IMR-90 (cell line): Measurements from ENCODE around the gene OPRL1. TPM values are rescaled to one million over a fixed set of nuclear protein-coding genes. Genes with fewer than 3 reads are reported as not detected.

Source experiments
- ATAC-seq: fragments of 200-7000 bp; cut with Tn5 transposase; 2 replicates; pipeline ENCODE4 v1.9.1; 2020; ENCODE audit warnings: low read depth, mild to moderate bottlenecking, moderate library complexity
- BruUV-seq: library from RNA; stranded (reverse); fragments of 400-500 nt; replicated peaks from 2 replicates; lab custom pipeline; 2021; lab: Mats Ljungman, UMichigan
- CTCF ChIA-PET: fragments of 300-600 bp; formaldehyde crosslinking; extraction: SDS; loops from one replicate; lab custom pipeline; 2021; ENCODE audit warnings: antibody characterized with exemption; lab: Yijun Ruan, JAX
- POLR2A ChIA-PET: fragments of 300-600 bp; sonication (Branson Sonifier 250); formaldehyde crosslinking; loops from one replicate; lab custom pipeline; 2022; ENCODE audit warnings: antibody characterized with exemption; ENCODE audit not compliant: unreplicated experiment; lab: Charles Lee
- DNase-seq: peaks from one replicate; pipeline ENCODE4 v3.0.0; 2013
- H2AFZ ChIP-seq: replicated peaks from 2 replicates; pipeline ENCODE3; 2013; ENCODE audit warnings: low read length, mild to moderate bottlenecking; ENCODE audit not compliant: poor library complexity
- H2AK5ac ChIP-seq: 2 replicates; pipeline ENCODE4 v1.6.1; 2013; ENCODE audit warnings: low read depth, low read length, inconsistent platforms
- H2AK9ac ChIP-seq: replicated peaks from 2 replicates; pipeline ENCODE3; 2013; ENCODE audit warnings: mild to moderate bottlenecking, low read depth, low read length, moderate library complexity; ENCODE audit not compliant: poor library complexity
- H2BK120ac ChIP-seq: 2 replicates; pipeline ENCODE4 v1.6.1; 2013; ENCODE audit warnings: low read depth, low read length, inconsistent platforms
- H2BK15ac ChIP-seq: 3 replicates; pipeline ENCODE4 v1.6.1; 2013; ENCODE audit warnings: low read depth, low read length, inconsistent platforms
- H2BK20ac ChIP-seq: 2 replicates; pipeline ENCODE4 v1.6.1; 2013; ENCODE audit warnings: low read depth, mild to moderate bottlenecking, inconsistent platforms, low read length, moderate library complexity
- H2BK5ac ChIP-seq: 2 replicates; pipeline ENCODE4 v1.6.1; 2013; ENCODE audit warnings: mild to moderate bottlenecking, low read depth, low read length, inconsistent platforms; ENCODE audit not compliant: poor library complexity, severe bottlenecking
- H3K14ac ChIP-seq: replicated peaks from 2 replicates; pipeline ENCODE4 v1.6.1; 2013; ENCODE audit warnings: low read depth, low read length, inconsistent platforms
- H3K18ac ChIP-seq: 2 replicates; pipeline ENCODE4 v1.6.1; 2013; ENCODE audit warnings: low read depth, low read length, control low read depth
- H3K23ac ChIP-seq: 2 replicates; pipeline ENCODE4 v1.6.1; 2013; ENCODE audit warnings: low read depth, low read length, inconsistent platforms
- H3K27ac ChIP-seq: 2 replicates; pipeline ENCODE4 v1.5.1; 2013; ENCODE audit warnings: mild to moderate bottlenecking, control low read depth, low read length; ENCODE audit not compliant: insufficient read depth
- H3K27me3 ChIP-seq: 2 replicates; pipeline ENCODE4 v1.6.1; 2013; ENCODE audit warnings: low read length; ENCODE audit not compliant: control insufficient read depth, insufficient read depth
- H3K36me3 ChIP-seq: 2 replicates; pipeline ENCODE4 v1.6.1; 2013; ENCODE audit warnings: low read length, mixed read lengths; ENCODE audit not compliant: control insufficient read depth, insufficient read depth
- H3K4ac ChIP-seq: 2 replicates; pipeline ENCODE4 v1.6.1; 2013; ENCODE audit warnings: low read depth, low read length, inconsistent platforms
- H3K4me1 ChIP-seq: 2 replicates; pipeline ENCODE4 v1.6.1; 2013; ENCODE audit warnings: low read length, mixed read lengths; ENCODE audit not compliant: control insufficient read depth, insufficient read depth
- H3K4me2 ChIP-seq: 2 replicates; pipeline ENCODE4 v1.6.1; 2013; ENCODE audit warnings: low read depth, mild to moderate bottlenecking, control low read depth, low read length, moderate library complexity
- H3K4me3 ChIP-seq: 2 replicates; pipeline ENCODE4 v1.5.1; 2013; ENCODE audit warnings: low read depth, mild to moderate bottlenecking, control low read depth, low read length, moderate library complexity; ENCODE audit not compliant: insufficient read depth
- H3K56ac ChIP-seq: 2 replicates; pipeline ENCODE4 v1.6.1; 2013; ENCODE audit warnings: low read length, inconsistent platforms; ENCODE audit not compliant: insufficient read depth; ENCODE audit errors: extremely low read depth
- H3K79me1 ChIP-seq, 2 experiments: 2 replicates each; pipeline ENCODE4 v1.6.1; 2013; ENCODE audit warnings: low read length in 2 of 2, inconsistent platforms in 1 of 2, low read depth in 1 of 2
- H3K9ac ChIP-seq: 2 replicates; pipeline ENCODE4 v1.6.1; 2013; ENCODE audit warnings: low read depth, low read length, control low read depth
- H3K9me1 ChIP-seq: 2 replicates; pipeline ENCODE4 v1.6.1; 2013; ENCODE audit warnings: low read length, inconsistent platforms; ENCODE audit not compliant: insufficient read depth
- H3K9me3 ChIP-seq: 2 replicates; pipeline ENCODE4 v1.6.1; 2013; ENCODE audit warnings: low read length; ENCODE audit not compliant: control insufficient read depth, insufficient read depth
- H4K20me1 ChIP-seq: 2 replicates; pipeline ENCODE4 v1.6.1; 2013; ENCODE audit warnings: low read length, inconsistent platforms; ENCODE audit not compliant: insufficient read depth
- H4K5ac ChIP-seq: 2 replicates; pipeline ENCODE4 v1.6.1; 2013; ENCODE audit warnings: mild to moderate bottlenecking, low read depth, low read length, control low read depth
- H4K8ac ChIP-seq, 2 experiments: 2 replicates each; pipeline ENCODE4 v1.6.1; 2013; ENCODE audit warnings: low read depth in 2 of 2, low read length in 2 of 2, control low read depth in 1 of 2, inconsistent platforms in 1 of 2
- H4K91ac ChIP-seq: 2 replicates; pipeline ENCODE4 v1.6.1; 2013; ENCODE audit warnings: low read depth, low read length, inconsistent platforms; ENCODE audit not compliant: insufficient read depth
- CEBPB ChIP-seq: IDR thresholded peaks from 2 replicates; pipeline ENCODE4 v1.6.1; 2012; ENCODE audit warnings: low read depth, low read length, improper control_type of control experiment
- CHD1 ChIP-seq: IDR thresholded peaks from 2 replicates; pipeline ENCODE4 v1.6.1; 2012; ENCODE audit warnings: low read depth, low read length, improper control_type of control experiment
- CTCF ChIP-seq: conservative IDR thresholded peaks from 2 replicates; pipeline ENCODE4 v1.5.1; 2012; ENCODE audit warnings: mild to moderate bottlenecking, low read depth, low read length, improper control_type of control experiment
- ELK1 ChIP-seq: fragments of 150-350 bp; IDR thresholded peaks from 2 replicates; pipeline ENCODE4 v1.6.1; 2016; ENCODE audit warnings: low read depth, mild to moderate bottlenecking, low read length, moderate library complexity, borderline replicate concordance
- FOS ChIP-seq: fragments of 150-350 bp; IDR thresholded peaks from 2 replicates; pipeline ENCODE4 v1.6.1; 2016; ENCODE audit warnings: low read depth, low read length
- MAFK ChIP-seq: IDR thresholded peaks from 2 replicates; pipeline ENCODE4 v1.6.1; 2012; ENCODE audit warnings: low read depth, low read length, improper control_type of control experiment
- MAZ ChIP-seq: IDR thresholded peaks from 2 replicates; pipeline ENCODE4 v1.6.1; 2012; ENCODE audit warnings: low read depth, mild to moderate bottlenecking, low read length, improper control_type of control experiment, moderate library complexity, borderline replicate concordance
- MXI1 ChIP-seq: IDR thresholded peaks from 2 replicates; pipeline ENCODE4 v1.6.1; 2012; ENCODE audit warnings: low read depth, mild to moderate bottlenecking, low read length, moderate library complexity, borderline replicate concordance
- NFE2L2 ChIP-seq: fragments of 150-350 bp; IDR thresholded peaks from 2 replicates; pipeline ENCODE4 v1.6.1; 2016; ENCODE audit warnings: low read depth, mild to moderate bottlenecking, low read length
- POLR2A ChIP-seq: IDR thresholded peaks from 2 replicates; pipeline ENCODE4 v1.6.1; 2012; ENCODE audit warnings: mild to moderate bottlenecking, low read depth, low read length
- RAD21 ChIP-seq: IDR thresholded peaks from 2 replicates; pipeline ENCODE4 v1.6.1; 2012; ENCODE audit warnings: low read length, improper control_type of control experiment
- RCOR1 ChIP-seq: IDR thresholded peaks from 2 replicates; pipeline ENCODE4 v1.6.1; 2012; ENCODE audit warnings: mild to moderate bottlenecking, low read length, improper control_type of control experiment; ENCODE audit not compliant: insufficient replicate concordance
- RFX5 ChIP-seq: IDR thresholded peaks from 2 replicates; pipeline ENCODE4 v1.8.0; 2012; ENCODE audit warnings: low read depth, mild to moderate bottlenecking, low read length, moderate library complexity
- SMC3 ChIP-seq: fragments of 150-350 bp; IDR thresholded peaks from 2 replicates; pipeline ENCODE4 v1.6.1; 2016; ENCODE audit warnings: low read depth, mild to moderate bottlenecking, antibody characterized with exemption, low read length, moderate library complexity
- USF2 ChIP-seq: fragments of 150-350 bp; IDR thresholded peaks from 2 replicates; pipeline ENCODE4 v1.6.1; 2017; ENCODE audit warnings: mild to moderate bottlenecking, antibody characterized with exemption, low read length, low read depth
- WGBS, 2 experiments: methylation state at CpG; one replicate each; pipeline versions ENCODE4 v1.1.5 to v1.1.7; 2013; ENCODE audit warnings: missing lambda C conversion rate in 2 of 2; ENCODE audit not compliant: insufficient read length in 1 of 2; ENCODE audit errors: extremely low coverage in 2 of 2; 5-methylcytosine and 5-hydroxymethylcytosine counted together
- dilution Hi-C: fragments of 300-500 bp; cut with HindIII; formaldehyde crosslinking; loops from one replicate; pipeline ENCODE4 v1.14.3; 2018; ENCODE audit warnings: low sequenced_read_pairs; ENCODE audit not compliant: unreplicated experiment
- in situ Hi-C: fragments of 300-500 bp; cut with MboI; formaldehyde crosslinking; loops from 3 replicates; pipeline ENCODE4 v1.14.3; 2019; ENCODE audit warnings: low sequenced_read_pairs, inconsistent platforms, mixed read lengths
- intact Hi-C: fragments of 100-400 bp; cut with micrococcal nuclease; formaldehyde crosslinking; loops from 2 replicates; pipeline ENCODE4 v1.10.0; 2022
- polyA plus RNA-seq, 3 experiments: library from polyadenylated mRNA; depleted of rRNA; stranded (reverse); fragments of >200 nt; gene quantifications; 2 replicates each; pipeline ENCODE4 v1.2.3, GENCODE V29; 2012; ENCODE audit warnings: low replicate concordance in 1 of 3
- total RNA-seq: library from RNA; depleted of rRNA; stranded (reverse); fragments of >200 nt; gene quantifications from 2 replicates; pipeline ENCODE4 v1.2.3, GENCODE V29; 2012

Gene OPRL1
- total and polyA plus RNA-seq, 2 of the 4 experiments (the other 2 are of a cell fraction), result 0.36 to 1.2 TPM

GRCh38 chr20:64040231-64041039 is 39.4 kb upstream of the OPRL1 start:
- H3K4ac ChIP-seq, result no peak overlapping the region
- dilution Hi-C loops, result no loop called here
- no peak overlapping the region for H3K18ac ChIP-seq
- 0% methylated on average over 1 of the region's 12 CpGs; no CpG with 5 or more reads in 1 of the 2 experiments for WGBS, 2 experiments
- CTCF ChIA-PET, result no interaction called here
- ATAC-seq, result no peak
- H3K23ac ChIP-seq, result no peak overlapping the region
- no peak overlapping the region for H4K91ac ChIP-seq
- H3K9me3 ChIP-seq, result no peaks in the 10 kb centered on the region
- no peak overlapping the region for H4K8ac ChIP-seq
- no peak overlapping the region for H3K27ac ChIP-seq
- no peaks in the 10 kb centered on the region for H3K9me1 ChIP-seq
- no peak overlapping the region for H2BK15ac ChIP-seq
- no peak overlapping the region for H2AK9ac ChIP-seq
- in situ Hi-C loops, result no loop called here
- H3K9ac ChIP-seq, result no peak overlapping the region
- no peak overlapping the region for H3K56ac ChIP-seq
- no TSS peak for BruUV-seq
- no peak overlapping the region for H2BK20ac ChIP-seq
- DNase-seq, result no peak
- peaks cover 50% of the 10 kb centered on the region for H3K27me3 ChIP-seq
- no peak overlapping the region for H3K4me3 ChIP-seq
- no peak overlapping the region for H3K4me2 ChIP-seq
- intact Hi-C loops, result no loop called here
- H4K5ac ChIP-seq, result no peak overlapping the region
- no peak overlapping the region for H3K14ac ChIP-seq
- POLR2A ChIA-PET, result interaction anchor here (0.6 kb wide), 1 partner anchor 170 kb away, joined by 9 read pairs; no protein-coding TSS in a partner anchor
- H3K4me1 ChIP-seq, result peaks cover 5% of the 10 kb centered on the region; the same call in 1 of the 2 replicates
- no peak overlapping the region for H2AFZ ChIP-seq
- H3K79me1 ChIP-seq, result no peaks in the 10 kb centered on the region
- H2BK120ac ChIP-seq, result no peak overlapping the region
- H2BK5ac ChIP-seq, result no peak overlapping the region
- no peak overlapping the region for H2AK5ac ChIP-seq
- peaks cover 5% of the 10 kb centered on the region; the same call in 1 of the 2 replicates for H4K20me1 ChIP-seq
- H3K36me3 ChIP-seq, result no peaks in the 10 kb centered on the region
- no peak for TF ChIP-seq POLR2A
- no peak for TF ChIP-seq ELK1
- no peak for TF ChIP-seq RAD21
- TF ChIP-seq CHD1, result no peak
- no peak for TF ChIP-seq MAFK
- TF ChIP-seq MXI1, result no peak
- no peak for TF ChIP-seq CEBPB
- no peak for TF ChIP-seq USF2
- no peak for TF ChIP-seq SMC3
- TF ChIP-seq MAZ, result no peak
- no peak for TF ChIP-seq RFX5
- TF ChIP-seq NFE2L2, result no peak
- no peak for TF ChIP-seq RCOR1
- TF ChIP-seq CTCF, result no peak
- TF ChIP-seq FOS, result no peak
